Naive B cell (primary cell): ENCODE data around the gene GABRR2. TPM values are rescaled to one million over a fixed set of nuclear protein-coding genes. Genes with fewer than 3 reads are reported as not detected.
"Not testable (repeated sequence)": the region's sequence is repeated elsewhere in the genome, so short reads cannot be mapped to it uniquely, and the experiment has no call there.

Experiments used
- ATAC-seq, 2 donors: fragments of 150-1000 bp; cut with Tn5 transposase; 2 replicates each; pipeline ENCODE4 v1.10.0; 2021; ENCODE audit warnings: low read depth in 2 of 2, mild to moderate bottlenecking in 2 of 2, moderate library complexity in 2 of 2
- DNase-seq: peaks from one replicate; pipeline ENCODE4 v3.0.0; 2022
- H3K27ac Mint-ChIP-seq, 6 donors: one replicate each; pipeline ENCODE4 v1.8.0; 2020 to 2022; ENCODE audit warnings: mild to moderate bottlenecking in 6 of 6, mixed read lengths in 6 of 6, moderate library complexity in 5 of 6, inconsistent platforms in 2 of 6
- H3K27me3 Mint-ChIP-seq, 3 donors: one replicate each; pipeline ENCODE4 v1.8.0; 2021 to 2022; ENCODE audit warnings: mixed read lengths in 3 of 3, mild to moderate bottlenecking in 1 of 3
- H3K36me3 Mint-ChIP-seq, 2 donors: one replicate each; pipeline ENCODE4 v1.8.0; 2020 to 2022; ENCODE audit warnings: mixed read lengths in 2 of 2, inconsistent platforms in 1 of 2, mild to moderate bottlenecking in 1 of 2
- H3K4me1 Mint-ChIP-seq, 3 donors: one replicate each; pipeline ENCODE4 v1.8.0; 2020 to 2022; ENCODE audit warnings: mixed read lengths in 3 of 3, inconsistent platforms in 1 of 3, mild to moderate bottlenecking in 1 of 3, moderate library complexity in 1 of 3
- H3K4me3 Mint-ChIP-seq, 8 donors: one replicate each; pipeline ENCODE4 v1.8.0; 2020 to 2022; ENCODE audit warnings: mild to moderate bottlenecking in 8 of 8, mixed read lengths in 8 of 8, moderate library complexity in 8 of 8, inconsistent platforms in 2 of 8
- H3K9me3 Mint-ChIP-seq, 7 donors: one replicate each; pipeline ENCODE4 v1.8.0; 2020 to 2022; ENCODE audit warnings: mixed read lengths in 7 of 7, mild to moderate bottlenecking in 5 of 7, inconsistent platforms in 2 of 7, moderate library complexity in 1 of 7
- polyA plus RNA-seq, 6 donors: library from polyadenylated mRNA; unstranded; fragments of 300-500 nt; fragmentation: Illumina TruSeq; gene quantifications; one replicate each; pipeline ENCODE4 v1.2.3, GENCODE V29; 2021; ENCODE audit warnings: low read depth in 6 of 6

Gene GABRR2
- polyA plus RNA-seq, 6 donors from 2014 or later, result 0.49 TPM; not detected in 5

GRCh38 chr6:89298680-89299465 lies 16.2 kb downstream of the GABRR2 start:
- DNase-seq (no peak), ATAC-seq (no peak)
- no peaks in the 10 kb centered on the region for H3K36me3 Mint-ChIP-seq
- no peaks in the 10 kb centered on the region for H3K27me3 Mint-ChIP-seq
- H3K27ac Mint-ChIP-seq, result no peak overlapping the region
- H3K4me1 Mint-ChIP-seq, result peaks cover 0 to 13% (median 6%) of the 10 kb centered on the region in 3 donors
- H3K4me3 Mint-ChIP-seq, result no peak overlapping the region
- peaks cover 0 to 3% (median 0%) of the 10 kb centered on the region in 7 donors for H3K9me3 Mint-ChIP-seq

- Mint-ChIP-seq H3K36me3 (no peaks in the 10 kb centered on the region), H3K4me3 (peak overlapping the region in 1 of 8 donors; percentile 35), H3K27ac (peak overlapping the region in 3 of 6 donors; percentile 32 to 63 (median 34)), H3K4me1 (peaks cover 0 to 13% (median 6%) of the 10 kb centered on the region in 3 donors), H3K27me3 (no peaks in the 10 kb centered on the region), H3K9me3 (peaks cover 0 to 3% (median 0%) of the 10 kb centered on the region in 7 donors)
- ATAC-seq (peak in 1 of 2 donors; percentile 30), DNase-seq (no peak)
Observed at GRCh38 chr6:89297695-89298351, 17.3 kb downstream of the GABRR2 start.

- DNase-seq (no peak), ATAC-seq (no peak)
- H3K4me1 Mint-ChIP-seq, result peaks cover 6 to 13% (median 6%) of the 10 kb centered on the region in 3 donors
- H3K9me3 Mint-ChIP-seq, result peaks cover 0 to 3% (median 0%) of the 10 kb centered on the region in 7 donors
- no peaks in the 10 kb centered on the region for H3K27me3 Mint-ChIP-seq
- no peak overlapping the region for H3K27ac Mint-ChIP-seq
- H3K36me3 Mint-ChIP-seq, result no peaks in the 10 kb centered on the region
- H3K4me3 Mint-ChIP-seq, result no peak overlapping the region
Observed at GRCh38 chr6:89295981-89296380, 19.1 kb downstream of the GABRR2 start.

- not testable (repeated sequence) for H3K4me3 Mint-ChIP-seq, ATAC-seq, H3K27ac Mint-ChIP-seq, H3K27me3 Mint-ChIP-seq, DNase-seq, H3K9me3 Mint-ChIP-seq, H3K36me3 Mint-ChIP-seq
- peaks cover 6 to 13% (median 9%) of the 10 kb centered on the region in 3 donors for H3K4me1 Mint-ChIP-seq
Observed at GRCh38 chr6:89295116-89295515, 20.0 kb downstream of the GABRR2 start.

- peaks cover 0 to 9% (median 0%) of the 10 kb centered on the region in 3 donors for H3K4me1 Mint-ChIP-seq
- H3K36me3 Mint-ChIP-seq, result peaks cover 0 to 7% of the 10 kb centered on the region in 2 donors
- no peak overlapping the region for H3K4me3 Mint-ChIP-seq
- no peaks in the 10 kb centered on the region for H3K27me3 Mint-ChIP-seq
- ATAC-seq (no peak), DNase-seq (no peak)
- peak overlapping the region in 1 of 6 donors; percentile 92 for H3K27ac Mint-ChIP-seq
- H3K9me3 Mint-ChIP-seq, result peaks cover 0 to 10% (median 6%) of the 10 kb centered on the region in 7 donors
Observed at GRCh38 chr6:89291256-89291819, 23.8 kb downstream of the GABRR2 start.

- no peak for ATAC-seq
- H3K27me3 Mint-ChIP-seq, result no peaks in the 10 kb centered on the region
- no peak for DNase-seq
- peaks cover 0 to 9% (median 0%) of the 10 kb centered on the region in 3 donors for H3K4me1 Mint-ChIP-seq
- peaks cover 0 to 10% (median 6%) of the 10 kb centered on the region in 7 donors for H3K9me3 Mint-ChIP-seq
- H3K36me3 Mint-ChIP-seq, result peaks cover 0 to 7% of the 10 kb centered on the region in 2 donors
- H3K27ac Mint-ChIP-seq, result no peak overlapping the region
- H3K4me3 Mint-ChIP-seq, result no peak overlapping the region
Observed at GRCh38 chr6:89290401-89291155, 24.5 kb downstream of the GABRR2 start.

GRCh38 chr6:89289710-89290109 lies 25.4 kb downstream of the GABRR2 start:
- Mint-ChIP-seq H3K27ac (no peak overlapping the region), H3K9me3 (peaks cover 0 to 8% (median 5%) of the 10 kb centered on the region in 7 donors), H3K27me3 (no peaks in the 10 kb centered on the region), H3K36me3 (peaks cover 0 to 7% of the 10 kb centered on the region in 2 donors), H3K4me3 (no peak overlapping the region), H3K4me1 (peaks cover 0 to 9% (median 0%) of the 10 kb centered on the region in 3 donors)
- no peak for ATAC-seq
- DNase-seq, result no peak

- H3K9me3 Mint-ChIP-seq, result peaks cover 0 to 8% (median 5%) of the 10 kb centered on the region in 7 donors
Observed at GRCh38 chr6:89287351-89288028, 27.6 kb downstream of the GABRR2 start.

GRCh38 chr6:89286516-89286915 lies 28.6 kb downstream of the GABRR2 start:
- no peak overlapping the region for H3K4me3 Mint-ChIP-seq
- ATAC-seq (no peak), DNase-seq (no peak)
- peaks cover 0 to 8% (median 5%) of the 10 kb centered on the region in 7 donors for H3K9me3 Mint-ChIP-seq
- H3K4me1 Mint-ChIP-seq, result peaks cover 0 to 15% (median 0%) of the 10 kb centered on the region in 3 donors
- no peak overlapping the region for H3K27ac Mint-ChIP-seq
- H3K27me3 Mint-ChIP-seq, result no peaks in the 10 kb centered on the region
- H3K36me3 Mint-ChIP-seq, result peaks cover 0 to 7% of the 10 kb centered on the region in 2 donors

More at GRCh38 chr6:89287351-89288028, 27.6 kb downstream of the GABRR2 start:
- no peak for ATAC-seq
- H3K36me3 Mint-ChIP-seq, result peaks cover 0 to 7% of the 10 kb centered on the region in 2 donors
- H3K27ac Mint-ChIP-seq, result no peak overlapping the region
- H3K27me3 Mint-ChIP-seq, result no peaks in the 10 kb centered on the region
- no peak for DNase-seq
- H3K4me1 Mint-ChIP-seq, result peaks cover 0 to 9% (median 0%) of the 10 kb centered on the region in 3 donors
- no peak overlapping the region for H3K4me3 Mint-ChIP-seq

- Mint-ChIP-seq H3K4me3 (no peak overlapping the region), H3K4me1 (peaks cover 0 to 6% (median 0%) of the 10 kb centered on the region in 3 donors), H3K36me3 (peaks cover 0 to 7% of the 10 kb centered on the region in 2 donors), H3K27ac (no peak overlapping the region), H3K27me3 (no peaks in the 10 kb centered on the region), H3K9me3 (peaks cover 0 to 8% (median 5%) of the 10 kb centered on the region in 7 donors)
- DNase-seq, result no peak
- ATAC-seq, result no peak
Observed at GRCh38 chr6:89284963-89285735, 29.9 kb downstream of the GABRR2 start.

GRCh38 chr6:89284081-89284480 lies 31.0 kb downstream of the GABRR2 start:
- Mint-ChIP-seq H3K36me3 (peaks cover 0 to 4% of the 10 kb centered on the region in 2 donors), H3K4me1 (peaks cover 0 to 6% (median 0%) of the 10 kb centered on the region in 3 donors), H3K9me3 (peaks cover 0 to 4% (median 3%) of the 10 kb centered on the region in 7 donors), H3K27ac (no peak overlapping the region), H3K4me3 (no peak overlapping the region), H3K27me3 (no peaks in the 10 kb centered on the region)
- DNase-seq (no peak), ATAC-seq (no peak)

GRCh38 chr6:89282749-89283148 lies 32.4 kb downstream of the GABRR2 start:
- peaks cover 0 to 6% (median 0%) of the 10 kb centered on the region in 3 donors for H3K4me1 Mint-ChIP-seq
- no peak for DNase-seq
- H3K36me3 Mint-ChIP-seq, result no peaks in the 10 kb centered on the region
- H3K9me3 Mint-ChIP-seq, result no peaks in the 10 kb centered on the region
- H3K4me3 Mint-ChIP-seq, result no peak overlapping the region
- ATAC-seq, result no peak
- H3K27me3 Mint-ChIP-seq, result no peaks in the 10 kb centered on the region
- peak overlapping the region in 1 of 6 donors; percentile 30 for H3K27ac Mint-ChIP-seq
